ENCODE data around the gene RARRES1. TPM values are rescaled to one million over a fixed set of nuclear protein-coding genes. Genes with fewer than 3 reads are reported as not detected.

The RARRES1 gene
- total RNA-seq, 1 experiment from 2014 or later: 0.20 TPM

GRCh38 chr3:158774965-158775364, 42.7 kb upstream of the RARRES1 start:
- no peaks in the 10 kb centered on the region for H3K27me3 ChIP-seq (ENCODE audit: insufficient read depth, low read length)
- TF ChIP-seq JUND (IDR thresholded peaks at IDR 0.05) (no peak), SIN3A (IDR thresholded peaks at IDR 0.05; ENCODE audit: low read depth) (no peak), POLR2A (IDR thresholded peaks at IDR 0.05; ENCODE audit: borderline replicate concordance, extremely low read depth, insufficient read depth, insufficient read length) (no peak), RAD21 (IDR thresholded peaks at IDR 0.05; ENCODE audit: low read depth) (no peak), YY1 (IDR thresholded peaks at IDR 0.05; ENCODE audit: extremely low read depth, insufficient replicate concordance, low read depth, low read length) (no peak), SP1 (IDR thresholded peaks at IDR 0.05; ENCODE audit: low read depth) (no peak), CEBPB (IDR thresholded peaks at IDR 0.05; ENCODE audit: low read depth) (no peak), ZNF274 (IDR thresholded peaks at IDR 0.05; ENCODE audit: low read depth, low read length) (no peak), EZH2 (IDR thresholded peaks at IDR 0.05) (no peak), POLR2AphosphoS5 (IDR thresholded peaks at IDR 0.05; ENCODE audit: low read depth, low read length) (no peak), SRF (IDR thresholded peaks at IDR 0.05; ENCODE audit: low read depth) (no peak), ATF3 (IDR thresholded peaks at IDR 0.05) (no peak), MAX (IDR thresholded peaks at IDR 0.05) (no peak), ELF1 (IDR thresholded peaks at IDR 0.05; ENCODE audit: borderline replicate concordance, low read depth) (no peak), FOSL1 (IDR thresholded peaks at IDR 0.05; ENCODE audit: low read depth) (no peak), TCF7L2 (IDR thresholded peaks at IDR 0.05; ENCODE audit: borderline replicate concordance, extremely low read depth, insufficient read depth, insufficient read length) (no peak), ZBTB33 (IDR thresholded peaks at IDR 0.05; ENCODE audit: extremely low read depth, insufficient replicate concordance, low read length) (no peak), CTCF (IDR thresholded peaks at IDR 0.05 in 2 of 3, conservative IDR thresholded peaks at IDR 0.05 in 1 of 3; ENCODE audit: borderline replicate concordance in 1 of 3, insufficient read depth in 1 of 3, low read depth in 2 of 3, low read length in 2 of 3) (no peak), ZFX (IDR thresholded peaks at IDR 0.05) (no peak)
- BruUV-seq (replicated peaks): no TSS peak
- no peak overlapping the region for H3K27ac ChIP-seq (ENCODE audit: low read depth, low read length)
- CTCF ChIA-PET: no interaction called here
- no peak overlapping the region for H3K4me2 ChIP-seq (ENCODE audit: low read length)
- no peaks in the 10 kb centered on the region for H3K79me2 ChIP-seq (ENCODE audit: insufficient read depth, low read length)
- no peak for ATAC-seq
- DNase-seq (ENCODE audit: low read depth, low spot score): no peak
- RAD21 ChIA-PET (ENCODE audit: low non-redundant PET in 1 of 2, low total read pairs in 2 of 2, uncharacterized antibody in 2 of 2, unreplicated experiment in 2 of 2): no interaction called here
- no peaks in the 10 kb centered on the region for H4K20me1 ChIP-seq (ENCODE audit: insufficient read depth)
- no peaks in the 10 kb centered on the region for H3K9me3 ChIP-seq (ENCODE audit: control insufficient read depth in 1 of 2, insufficient read depth in 1 of 2, low read depth in 1 of 2, low read length in 2 of 2)
- intact Hi-C loops (cut with micrococcal nuclease): no loop called here
- no peaks in the 10 kb centered on the region for H3K36me3 ChIP-seq (ENCODE audit: control insufficient read depth in 1 of 2, insufficient read depth in 2 of 2, low read length in 2 of 2)
- no peak overlapping the region for H2AFZ ChIP-seq (ENCODE audit: low read depth, low read length, poor library complexity, severe bottlenecking)
- POLR2A ChIA-PET: no interaction called here
- 0 out of 4 replicates have a peak, but pooled peaks cover 0 to 1% of the 10 kb centered on the region in 2 experiments for H3K4me1 ChIP-seq (ENCODE audit: control insufficient read depth in 1 of 2, insufficient read depth in 2 of 2, low read length in 2 of 2)
- no peak overlapping the region for H3K4me3 ChIP-seq (replicated peaks in 1 of 2; ENCODE audit: low read depth in 1 of 2, low read length in 2 of 2)
- no peak overlapping the region for H3K9ac ChIP-seq (ENCODE audit: low read length)
- no peaks in the 10 kb centered on the region for H3K9me2 ChIP-seq (ENCODE audit: insufficient read depth)

Data from HCT116 (cell line).